ENCODE measurements around the gene APBA3.

DNA sequence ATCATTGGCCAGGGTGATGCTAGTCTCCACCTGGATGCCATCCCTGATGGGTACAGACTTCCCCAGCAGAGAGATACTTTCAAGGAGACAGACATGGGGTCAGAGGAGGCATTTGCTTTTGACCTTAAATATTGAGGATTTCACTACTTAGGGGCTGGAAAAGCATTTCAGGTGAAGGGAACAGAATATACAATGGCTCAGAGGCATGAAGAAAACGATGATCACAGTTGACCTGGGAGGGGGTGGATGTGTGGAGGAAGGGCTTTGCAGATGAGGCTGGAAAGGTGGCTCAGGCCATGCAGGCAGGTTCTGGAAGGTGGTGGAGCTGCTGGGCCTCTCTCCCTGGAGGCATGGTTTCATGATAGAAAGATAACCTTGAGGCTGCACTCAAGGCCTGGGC, 20.8 kb upstream of the APBA3 start:
- TF ChIP-seq CTCF (IDR thresholded peaks at IDR 0.05) (no peak), POLR2A (IDR thresholded peaks at IDR 0.05) (no peak)
